ENCODE data around the gene RPUSD4.

DNA sequence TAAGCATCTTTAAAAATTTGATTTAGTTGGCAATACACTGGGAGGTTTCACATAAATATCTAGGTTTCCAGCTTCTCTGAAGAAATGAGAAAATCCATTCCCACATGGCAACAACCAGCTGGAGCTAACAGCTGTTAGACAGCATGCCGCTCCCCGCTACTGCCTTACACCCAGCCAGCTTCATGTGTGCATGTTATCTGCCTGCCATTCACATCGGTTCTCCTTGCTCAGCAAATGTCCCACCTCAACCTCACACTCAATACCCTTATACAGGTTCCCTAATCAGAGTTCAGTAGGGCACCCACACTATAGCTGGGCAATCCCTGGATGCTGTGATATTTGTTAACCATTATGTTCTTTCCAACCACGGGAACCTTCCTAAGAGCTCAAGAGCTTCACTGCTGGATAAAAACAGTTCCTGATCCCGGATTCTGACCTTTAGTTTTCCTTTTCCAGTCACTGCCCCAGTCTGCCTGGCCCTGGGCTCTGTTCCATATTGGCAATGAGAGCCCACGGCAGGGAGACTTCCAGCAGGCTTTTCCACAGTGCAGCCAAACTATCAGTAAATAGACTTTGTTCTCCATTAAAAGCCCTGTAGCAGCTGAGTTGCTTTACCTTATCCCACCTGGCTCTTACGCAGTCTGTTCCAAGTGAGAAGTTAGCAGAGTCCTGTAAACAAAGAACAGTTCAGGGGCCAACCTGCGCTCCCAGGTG lies 8.6 kb downstream of the RPUSD4 start:
- no peak for TF ChIP-seq TCF7L2 (IDR thresholded peaks at IDR 0.05; ENCODE audit: borderline replicate concordance, extremely low read depth, insufficient read depth, insufficient read length)
- TF ChIP-seq, protein P1, sequence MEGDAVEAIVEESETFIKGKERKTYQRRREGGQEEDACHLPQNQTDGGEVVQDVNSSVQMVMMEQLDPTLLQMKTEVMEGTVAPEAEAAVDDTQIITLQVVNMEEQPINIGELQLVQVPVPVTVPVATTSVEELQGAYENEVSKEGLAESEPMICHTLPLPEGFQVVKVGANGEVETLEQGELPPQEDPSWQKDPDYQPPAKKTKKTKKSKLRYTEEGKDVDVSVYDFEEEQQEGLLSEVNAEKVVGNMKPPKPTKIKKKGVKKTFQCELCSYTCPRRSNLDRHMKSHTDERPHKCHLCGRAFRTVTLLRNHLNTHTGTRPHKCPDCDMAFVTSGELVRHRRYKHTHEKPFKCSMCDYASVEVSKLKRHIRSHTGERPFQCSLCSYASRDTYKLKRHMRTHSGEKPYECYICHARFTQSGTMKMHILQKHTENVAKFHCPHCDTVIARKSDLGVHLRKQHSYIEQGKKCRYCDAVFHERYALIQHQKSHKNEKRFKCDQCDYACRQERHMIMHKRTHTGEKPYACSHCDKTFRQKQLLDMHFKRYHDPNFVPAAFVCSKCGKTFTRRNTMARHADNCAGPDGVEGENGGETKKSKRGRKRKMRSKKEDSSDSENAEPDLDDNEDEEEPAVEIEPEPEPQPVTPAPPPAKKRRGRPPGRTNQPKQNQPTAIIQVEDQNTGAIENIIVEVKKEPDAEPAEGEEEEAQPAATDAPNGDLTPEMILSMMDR (IDR thresholded peaks at IDR 0.05 in 2 of 3, conservative IDR thresholded peaks at IDR 0.05 in 1 of 3; ENCODE audit: borderline replicate concordance in 1 of 3, insufficient read depth in 1 of 3, low read depth in 2 of 3, low read length in 2 of 3): no peak
- TF ChIP-seq RAD21 (IDR thresholded peaks at IDR 0.05; ENCODE audit: low read depth): no peak
- TF ChIP-seq SIN3A (IDR thresholded peaks at IDR 0.05; ENCODE audit: low read depth): no peak
- no peak for TF ChIP-seq POLR2A (IDR thresholded peaks at IDR 0.05; ENCODE audit: borderline replicate concordance, extremely low read depth, insufficient read depth, insufficient read length)
- no peak for TF ChIP-seq YY1 (IDR thresholded peaks at IDR 0.05; ENCODE audit: extremely low read depth, insufficient replicate concordance, low read depth, low read length)
- no peak for TF ChIP-seq JUND (IDR thresholded peaks at IDR 0.05)
- TF ChIP-seq, protein P2, sequence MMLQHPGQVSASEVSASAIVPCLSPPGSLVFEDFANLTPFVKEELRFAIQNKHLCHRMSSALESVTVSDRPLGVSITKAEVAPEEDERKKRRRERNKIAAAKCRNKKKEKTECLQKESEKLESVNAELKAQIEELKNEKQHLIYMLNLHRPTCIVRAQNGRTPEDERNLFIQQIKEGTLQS (IDR thresholded peaks at IDR 0.05): no peak
- no peak for TF ChIP-seq ZNF274 (IDR thresholded peaks at IDR 0.05; ENCODE audit: low read depth, low read length)
- no peak for TF ChIP-seq POLR2AphosphoS5 (IDR thresholded peaks at IDR 0.05; ENCODE audit: low read depth, low read length)
- TF ChIP-seq SP1 (IDR thresholded peaks at IDR 0.05; ENCODE audit: low read depth): no peak

Measured in HCT116 (cell line).